Memory B cell (primary cell): ENCODE results near the gene PMPCA.
"Not testable (repeated sequence)": the region's sequence is repeated elsewhere in the genome, so short reads cannot be mapped to it uniquely, and the experiment has no call there.

Experiments
- ATAC-seq: fragments of 150-1000 bp; cut with Tn5 transposase; 2 replicates; pipeline ENCODE4 v1.10.0; 2021; ENCODE audit warnings: low read depth, mild to moderate bottlenecking, moderate library complexity
- DNase-seq, 2 donors: peaks; one replicate each; pipeline ENCODE4 v3.0.0; 2022; ENCODE audit warnings: low spot score in 2 of 2
- H3K27ac Mint-ChIP-seq: one replicate; pipeline ENCODE4 v1.8.0; 2022; ENCODE audit warnings: mild to moderate bottlenecking, moderate library complexity, mixed read lengths
- H3K27me3 Mint-ChIP-seq: one replicate; pipeline ENCODE4 v1.8.0; 2022; ENCODE audit warnings: mixed read lengths
- H3K36me3 Mint-ChIP-seq: one replicate; pipeline ENCODE4 v1.8.0; 2022; ENCODE audit warnings: mild to moderate bottlenecking, mixed read lengths
- H3K4me1 Mint-ChIP-seq: one replicate; pipeline ENCODE4 v1.8.0; 2022; ENCODE audit warnings: mixed read lengths
- H3K4me3 Mint-ChIP-seq: one replicate; pipeline ENCODE4 v1.8.0; 2022; ENCODE audit warnings: mild to moderate bottlenecking, moderate library complexity, mixed read lengths
- H3K9me3 Mint-ChIP-seq: one replicate; pipeline ENCODE4 v1.8.0; 2022; ENCODE audit warnings: mixed read lengths

Gene PMPCA

GRCh38 chr9:136424750-136425362, 14.4 kb downstream of the PMPCA start:
- H3K4me3 Mint-ChIP-seq = no peak overlapping the region

GRCh38 chr9:136425367-136425766, 14.9 kb downstream of the PMPCA start:
- not testable (repeated sequence) for H3K27me3 Mint-ChIP-seq, H3K27ac Mint-ChIP-seq, H3K36me3 Mint-ChIP-seq, ATAC-seq, H3K9me3 Mint-ChIP-seq, H3K4me3 Mint-ChIP-seq, H3K4me1 Mint-ChIP-seq, DNase-seq

More at GRCh38 chr9:136424750-136425362, 14.4 kb downstream of the PMPCA start:
- Mint-ChIP-seq H3K27ac (no peak overlapping the region), H3K36me3 (peaks cover 7% of the 10 kb centered on the region), H3K4me1 (no peaks in the 10 kb centered on the region), H3K27me3 (no peaks in the 10 kb centered on the region), H3K9me3 (no peaks in the 10 kb centered on the region)
- no peak for ATAC-seq
- DNase-seq = no peak

- DNase-seq (no peak), ATAC-seq (no peak)
- Mint-ChIP-seq H3K4me1 (no peaks in the 10 kb centered on the region), H3K4me3 (no peak overlapping the region), H3K9me3 (no peaks in the 10 kb centered on the region), H3K27me3 (no peaks in the 10 kb centered on the region), H3K36me3 (peaks cover 7% of the 10 kb centered on the region), H3K27ac (no peak overlapping the region)
Measured at GRCh38 chr9:136426787-136427186, 16.3 kb downstream of the PMPCA start.

- Mint-ChIP-seq H3K4me1 (no peaks in the 10 kb centered on the region), H3K27me3 (no peaks in the 10 kb centered on the region), H3K4me3 (no peak overlapping the region), H3K9me3 (no peaks in the 10 kb centered on the region), H3K36me3 (peaks cover 4% of the 10 kb centered on the region), H3K27ac (no peak overlapping the region)
- DNase-seq (no peak), ATAC-seq (no peak)
Measured at GRCh38 chr9:136429075-136429628, 18.7 kb downstream of the PMPCA start.

- H3K36me3 Mint-ChIP-seq = peaks cover 4% of the 10 kb centered on the region
- no peaks in the 10 kb centered on the region for H3K27me3 Mint-ChIP-seq
- no peak overlapping the region for H3K27ac Mint-ChIP-seq
- ATAC-seq (no peak), DNase-seq (no peak)
- H3K4me3 Mint-ChIP-seq = no peak overlapping the region
- H3K9me3 Mint-ChIP-seq = no peaks in the 10 kb centered on the region
- H3K4me1 Mint-ChIP-seq = no peaks in the 10 kb centered on the region
Measured at GRCh38 chr9:136429683-136430491, 19.4 kb downstream of the PMPCA start.

GRCh38 chr9:136430588-136431234, 20.3 kb downstream of the PMPCA start:
- Mint-ChIP-seq H3K36me3 (peaks cover 2% of the 10 kb centered on the region), H3K27me3 (no peaks in the 10 kb centered on the region), H3K4me1 (peaks cover under 1% of the 10 kb centered on the region), H3K4me3 (no peak overlapping the region), H3K9me3 (no peaks in the 10 kb centered on the region), H3K27ac (no peak overlapping the region)
- ATAC-seq (no peak), DNase-seq (no peak)

GRCh38 chr9:136431782-136432350, 21.4 kb downstream of the PMPCA start:
- Mint-ChIP-seq H3K27me3 (no peaks in the 10 kb centered on the region), H3K4me3 (no peak overlapping the region), H3K4me1 (peaks cover 10% of the 10 kb centered on the region), H3K27ac (no peak overlapping the region), H3K36me3 (peaks cover 2% of the 10 kb centered on the region), H3K9me3 (no peaks in the 10 kb centered on the region)
- DNase-seq = no peak
- ATAC-seq = no peak

GRCh38 chr9:136432591-136432990, 22.1 kb downstream of the PMPCA start:
- ATAC-seq (no peak), DNase-seq (no peak)
- peaks cover 2% of the 10 kb centered on the region for H3K36me3 Mint-ChIP-seq
- H3K4me1 Mint-ChIP-seq = peaks cover 17% of the 10 kb centered on the region
- no peak overlapping the region for H3K27ac Mint-ChIP-seq
- no peaks in the 10 kb centered on the region for H3K9me3 Mint-ChIP-seq
- H3K4me3 Mint-ChIP-seq = no peak overlapping the region
- H3K27me3 Mint-ChIP-seq = no peaks in the 10 kb centered on the region

GRCh38 chr9:136433043-136433715, 22.7 kb downstream of the PMPCA start:
- H3K27me3 Mint-ChIP-seq = no peaks in the 10 kb centered on the region

GRCh38 chr9:136433849-136434579, 23.6 kb downstream of the PMPCA start:
- H3K4me1 Mint-ChIP-seq = peaks cover 23% of the 10 kb centered on the region
- no peaks in the 10 kb centered on the region for H3K27me3 Mint-ChIP-seq
- no peaks in the 10 kb centered on the region for H3K9me3 Mint-ChIP-seq
- no peak for DNase-seq
- no peak overlapping the region for H3K4me3 Mint-ChIP-seq
- ATAC-seq = no peak
- no peak overlapping the region for H3K27ac Mint-ChIP-seq
- H3K36me3 Mint-ChIP-seq = peaks cover 2% of the 10 kb centered on the region

More at GRCh38 chr9:136433043-136433715, 22.7 kb downstream of the PMPCA start:
- DNase-seq = no peak
- Mint-ChIP-seq H3K4me3 (no peak overlapping the region), H3K27ac (no peak overlapping the region), H3K36me3 (peaks cover 2% of the 10 kb centered on the region), H3K9me3 (no peaks in the 10 kb centered on the region), H3K4me1 (peaks cover 20% of the 10 kb centered on the region)
- ATAC-seq = no peak

- DNase-seq = no peak
- H3K4me1 Mint-ChIP-seq = peaks cover 23% of the 10 kb centered on the region
- no peaks in the 10 kb centered on the region for H3K27me3 Mint-ChIP-seq
- no peak for ATAC-seq
- no peak overlapping the region for H3K4me3 Mint-ChIP-seq
- H3K9me3 Mint-ChIP-seq = no peaks in the 10 kb centered on the region
- no peak overlapping the region for H3K27ac Mint-ChIP-seq
- no peaks in the 10 kb centered on the region for H3K36me3 Mint-ChIP-seq
Measured at GRCh38 chr9:136434580-136435169, 24.2 kb downstream of the PMPCA start.

GRCh38 chr9:136436055-136436634, 25.7 kb downstream of the PMPCA start:
- Mint-ChIP-seq H3K9me3 (no peaks in the 10 kb centered on the region), H3K36me3 (no peaks in the 10 kb centered on the region), H3K27me3 (no peaks in the 10 kb centered on the region), H3K4me3 (peak overlapping the region; percentile 43), H3K27ac (no peak overlapping the region), H3K4me1 (peaks cover 23% of the 10 kb centered on the region)
- ATAC-seq (no peak), DNase-seq (no peak)
